Measurements from ENCODE around the gene DNAJC5. TPM values are rescaled to one million over a fixed set of nuclear protein-coding genes. Genes with fewer than 3 reads are reported as not detected.
A peak's percentile ranks its signal among the peaks of the same experiment; 100 is the strongest.

The DNAJC5 gene
- total and polyA plus RNA-seq, 2 donors from 2014 or later = 24.4 to 52.3 TPM

- intact Hi-C loops (cut with DNase I) = no loop called here
These were observed 72.0 kb downstream of the DNAJC5 start for GRCh38 chr20:63966944-63967322.

GRCh38 chr20:63967330-63968135 lies 72.6 kb downstream of the DNAJC5 start:
- Histone ChIP-seq H3K9me3 (ENCODE audit: control insufficient read depth in 2 of 3, insufficient read depth in 1 of 3, low read length in 3 of 3) (no peaks in the 10 kb centered on the region), H3K27me3 (ENCODE audit: control insufficient read depth, insufficient read depth, low read length) (no peaks in the 10 kb centered on the region), H3K36me3 (ENCODE audit: control insufficient read depth in 2 of 3, insufficient read depth in 3 of 3, low read length in 3 of 3) (peaks cover 7 to 13% (median 13%) of the 10 kb centered on the region in 3 donors), H3K4me3 (ENCODE audit: low read length in 3 of 3) (no peak overlapping the region), H3K9ac (ENCODE audit: low read length in 3 of 3) (no peak overlapping the region), H3K27ac (ENCODE audit: low read depth in 2 of 2, low read length in 2 of 2) (no peak overlapping the region), H3K4me1 (ENCODE audit: control insufficient read depth in 2 of 3, insufficient read depth in 2 of 3, low read depth in 1 of 3, low read length in 3 of 3) (peaks cover 0 to 10% (median 4%) of the 10 kb centered on the region in 3 donors)
- peak in 1 of 5 donors; percentile 39 for DNase-seq
- intact Hi-C loops (cut with DNase I) = no loop called here
- no peak for FAIRE-seq
- no peak for TF ChIP-seq CTCF (IDR thresholded peaks at IDR 0.05; ENCODE audit: borderline replicate concordance, extremely low read depth, insufficient read depth)

More at GRCh38 chr20:63966944-63967322, 72.0 kb downstream of the DNAJC5 start:
- no peak overlapping the region for H3K27ac ChIP-seq (ENCODE audit: low read depth in 2 of 2, low read length in 2 of 2)
- H3K9ac ChIP-seq (ENCODE audit: low read length in 3 of 3) = no peak overlapping the region
- no peak overlapping the region for H3K4me3 ChIP-seq (ENCODE audit: low read length in 3 of 3)
- no peak for TF ChIP-seq CTCF (IDR thresholded peaks at IDR 0.05; ENCODE audit: borderline replicate concordance, extremely low read depth, insufficient read depth)
- H3K27me3 ChIP-seq (ENCODE audit: control insufficient read depth, insufficient read depth, low read length) = no peaks in the 10 kb centered on the region
- H3K36me3 ChIP-seq (ENCODE audit: control insufficient read depth in 2 of 3, insufficient read depth in 3 of 3, low read length in 3 of 3) = peaks cover 7 to 13% (median 13%) of the 10 kb centered on the region in 3 donors
- peaks cover 0 to 10% (median 4%) of the 10 kb centered on the region in 3 donors for H3K4me1 ChIP-seq (ENCODE audit: control insufficient read depth in 2 of 3, insufficient read depth in 2 of 3, low read depth in 1 of 3, low read length in 3 of 3)
- FAIRE-seq = no peak
- DNase-seq = peak in 1 of 5 donors; percentile 34
- no peaks in the 10 kb centered on the region for H3K9me3 ChIP-seq (ENCODE audit: control insufficient read depth in 2 of 3, insufficient read depth in 1 of 3, low read length in 3 of 3)

GRCh38 chr20:63968136-63968927 lies 73.4 kb downstream of the DNAJC5 start:
- peaks cover 0 to 10% (median 4%) of the 10 kb centered on the region in 3 donors for H3K4me1 ChIP-seq (ENCODE audit: control insufficient read depth in 2 of 3, insufficient read depth in 2 of 3, low read depth in 1 of 3, low read length in 3 of 3)
- peak overlapping the region; percentile 40 to 70 (median 52) for H3K4me3 ChIP-seq (ENCODE audit: low read length in 3 of 3)
- peak overlapping the region; percentile 9 to 45 for H3K27ac ChIP-seq (ENCODE audit: low read depth in 2 of 2, low read length in 2 of 2)
- H3K9ac ChIP-seq (ENCODE audit: low read length in 3 of 3) = peak overlapping the region in 2 of 3 donors; percentile 60 to 89
- TF ChIP-seq CTCF (IDR thresholded peaks at IDR 0.05; ENCODE audit: borderline replicate concordance, extremely low read depth, insufficient read depth) = no peak
- DNase-seq (peak in 2 of 5 donors; percentile 1 to 37), FAIRE-seq (no peak)
- intact Hi-C loops (cut with DNase I) = no loop called here
- no peaks in the 10 kb centered on the region for H3K27me3 ChIP-seq (ENCODE audit: control insufficient read depth, insufficient read depth, low read length)
- peaks cover 7 to 13% (median 10%) of the 10 kb centered on the region in 3 donors for H3K36me3 ChIP-seq (ENCODE audit: control insufficient read depth in 2 of 3, insufficient read depth in 3 of 3, low read length in 3 of 3)
- H3K9me3 ChIP-seq (ENCODE audit: control insufficient read depth in 2 of 3, insufficient read depth in 1 of 3, low read length in 3 of 3) = no peaks in the 10 kb centered on the region

All from kidney (tissue), 14 donors.